Lower leg skin (tissue), 4 donors: ENCODE data around the gene NR6A1. TPM values are rescaled to one million over a fixed set of nuclear protein-coding genes. Genes with fewer than 3 reads are reported as not detected.

ENCODE experiments used
- DNase-seq, 2 donors: peaks; one replicate each; pipeline ENCODE4 v3.0.0-alpha.2; 2019; ENCODE audit warnings: low spot score in 2 of 2
- H3K4me3 ChIP-seq: fragments of 200-600 bp; sonication (generic); 2 replicates; pipeline ENCODE4 v1.5.1; 2017; ENCODE audit warnings: mild to moderate bottlenecking, low read depth; ENCODE audit not compliant: poor library complexity, severe bottlenecking
- CTCF ChIP-seq, 3 donors: fragments of 450-650 bp; IDR thresholded peaks; one replicate each; pipeline ENCODE4 v1.5.1; 2016; ENCODE audit warnings: antibody characterized with exemption in 3 of 3, mild to moderate bottlenecking in 3 of 3, moderate library complexity in 2 of 3
- POLR2A ChIP-seq, 2 donors: fragments of 450-650 bp; IDR thresholded peaks; one replicate each; pipeline ENCODE4 v1.6.1; 2016 to 2017; ENCODE audit warnings: antibody characterized with exemption in 2 of 2, mild to moderate bottlenecking in 1 of 2, moderate library complexity in 1 of 2
- WGBS, 2 donors: methylation state at CpG; one replicate each; pipeline ENCODE4 v1.1.5; 2018; 5-methylcytosine and 5-hydroxymethylcytosine counted together
- intact Hi-C: fragments of 100-400 bp; cut with DNase I; formaldehyde crosslinking; loops from one replicate; pipeline ENCODE4 v1.15.0; 2023; ENCODE audit warnings: low total_unique reads
- total RNA-seq, 4 donors: library from RNA; depleted of rRNA; stranded (reverse); fragments of >200 nt; gene quantifications; one replicate each; pipeline ENCODE4 v1.1.0, GENCODE V29; 2016

The NR6A1 gene
- total RNA-seq, 4 donors from 2014 or later: 3.0 to 4.9 (median 3.8) TPM

- no peak overlapping the region for H3K4me3 ChIP-seq
- intact Hi-C loops: no loop called here
- TF ChIP-seq POLR2A (IDR thresholded peaks at IDR 0.05) (no peak), CTCF (IDR thresholded peaks at IDR 0.05) (no peak)
- WGBS, 2 donors: 52 to 67% methylated on average over 12 to 13 of the region's 15 CpGs
- DNase-seq: no peak
Measured at GRCh38 chr9:124485936-124486335, 285.2 kb downstream of the NR6A1 start.

GRCh38 chr9:124485201-124485600, 285.9 kb downstream of the NR6A1 start:
- DNase-seq: no peak
- no peak for TF ChIP-seq POLR2A (IDR thresholded peaks at IDR 0.05)
- no peak for TF ChIP-seq CTCF (IDR thresholded peaks at IDR 0.05)
- intact Hi-C loops: no loop called here
- no peak overlapping the region for H3K4me3 ChIP-seq
- WGBS, 2 donors: 71 to 84% methylated on average over 10 to 12 of the region's 13 CpGs

GRCh38 chr9:124483481-124483880, 287.6 kb downstream of the NR6A1 start:
- WGBS, 2 donors: 97% methylated on average over 9 of the region's 9 CpGs
- H3K4me3 ChIP-seq: no peak overlapping the region
- no peak for DNase-seq
- no peak for TF ChIP-seq POLR2A (IDR thresholded peaks at IDR 0.05)
- no peak for TF ChIP-seq CTCF (IDR thresholded peaks at IDR 0.05)
- intact Hi-C loops: no loop called here

- 47 to 85% methylated on average over 4 to 14 of the region's 26 CpGs for WGBS, 2 donors
- DNase-seq: no peak
- intact Hi-C loops: no loop called here
- H3K4me3 ChIP-seq: no peak overlapping the region
- no peak for TF ChIP-seq CTCF (IDR thresholded peaks at IDR 0.05)
- TF ChIP-seq POLR2A (IDR thresholded peaks at IDR 0.05): no peak
Measured at GRCh38 chr9:124482431-124483031, 288.6 kb downstream of the NR6A1 start.

GRCh38 chr9:124481115-124481514, 290.0 kb downstream of the NR6A1 start:
- no peak for TF ChIP-seq CTCF (IDR thresholded peaks at IDR 0.05)
- TF ChIP-seq POLR2A (IDR thresholded peaks at IDR 0.05): no peak
- no peak overlapping the region for H3K4me3 ChIP-seq
- intact Hi-C loops: no loop called here
- 41 to 62% methylated on average over 10 to 17 of the region's 17 CpGs for WGBS, 2 donors
- no peak for DNase-seq

- no peak for DNase-seq
- H3K4me3 ChIP-seq: no peak overlapping the region
- no peak for TF ChIP-seq CTCF (IDR thresholded peaks at IDR 0.05)
- TF ChIP-seq POLR2A (IDR thresholded peaks at IDR 0.05): no peak
- intact Hi-C loops: no loop called here
- 14 to 33% methylated on average over 7 of the region's 7 CpGs for WGBS, 2 donors
Measured at GRCh38 chr9:124480621-124480981, 290.5 kb downstream of the NR6A1 start.
